HG03045 (cell line): Measurements from ENCODE around the gene CALD1.

Experiments used
- ATAC-seq: cut with Tn5 transposase; IDR thresholded peaks from one replicate; pipeline ENCODE4 v1.9.1; 2021; ENCODE audit warnings: mild to moderate bottlenecking, moderate library complexity; ENCODE audit not compliant: unreplicated experiment

CALD1 gene

GRCh38 chr7:134891696-134892678, 112.6 kb downstream of the CALD1 start:
- no peak for ATAC-seq

DNA sequence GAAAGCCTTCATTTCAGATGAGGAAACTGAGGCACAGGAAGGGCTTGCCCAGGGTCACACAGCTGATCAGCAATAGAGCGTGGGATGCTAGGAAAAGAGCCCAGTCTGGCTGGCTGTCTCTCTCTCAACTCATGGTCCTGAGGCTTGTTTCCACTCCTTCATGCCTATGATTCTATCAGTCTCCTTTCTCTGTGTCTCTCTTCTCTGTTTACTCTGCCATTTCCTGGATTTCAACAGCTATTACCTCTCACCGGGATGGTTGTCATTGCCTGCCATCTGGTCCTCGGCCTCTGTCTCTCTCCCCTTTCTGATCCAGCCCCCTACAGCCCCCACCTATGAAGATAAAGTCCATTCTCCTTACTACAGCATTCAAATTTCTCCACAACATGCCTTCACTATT, 113.5 kb downstream of the CALD1 start:
- no peak for ATAC-seq

- no peak for ATAC-seq
Measured at GRCh38 chr7:134893920-134894319, 114.5 kb downstream of the CALD1 start.

DNA sequence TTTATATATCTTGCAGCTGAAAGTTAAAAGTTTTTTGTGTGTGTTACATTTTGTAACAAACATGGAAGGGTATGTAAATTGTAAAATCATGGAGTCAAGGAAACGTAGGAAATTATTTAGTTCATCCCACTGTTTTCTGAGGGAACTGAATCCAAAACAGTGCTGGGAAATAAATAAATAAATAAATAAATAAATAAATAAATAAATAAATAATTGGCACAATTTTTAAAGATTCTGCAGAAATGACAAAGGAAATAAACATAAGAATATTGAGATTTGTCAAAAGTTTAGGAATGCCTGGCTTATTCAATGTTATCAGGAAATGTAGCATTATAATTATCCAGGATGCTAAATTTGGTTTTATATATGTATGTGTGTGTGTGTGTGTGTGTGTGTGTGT, 115.5 kb downstream of the CALD1 start:
- no peak for ATAC-seq

- ATAC-seq: no peak
Measured at GRCh38 chr7:134896073-134896472, 116.6 kb downstream of the CALD1 start.

GRCh38 chr7:134897936-134898335, 118.5 kb downstream of the CALD1 start:
- ATAC-seq: no peak

- no peak for ATAC-seq
Measured at GRCh38 chr7:134899729-134900128, 120.3 kb downstream of the CALD1 start.

GRCh38 chr7:134900166-134900982, 120.9 kb downstream of the CALD1 start:
- peak; percentile 78 for ATAC-seq

DNA sequence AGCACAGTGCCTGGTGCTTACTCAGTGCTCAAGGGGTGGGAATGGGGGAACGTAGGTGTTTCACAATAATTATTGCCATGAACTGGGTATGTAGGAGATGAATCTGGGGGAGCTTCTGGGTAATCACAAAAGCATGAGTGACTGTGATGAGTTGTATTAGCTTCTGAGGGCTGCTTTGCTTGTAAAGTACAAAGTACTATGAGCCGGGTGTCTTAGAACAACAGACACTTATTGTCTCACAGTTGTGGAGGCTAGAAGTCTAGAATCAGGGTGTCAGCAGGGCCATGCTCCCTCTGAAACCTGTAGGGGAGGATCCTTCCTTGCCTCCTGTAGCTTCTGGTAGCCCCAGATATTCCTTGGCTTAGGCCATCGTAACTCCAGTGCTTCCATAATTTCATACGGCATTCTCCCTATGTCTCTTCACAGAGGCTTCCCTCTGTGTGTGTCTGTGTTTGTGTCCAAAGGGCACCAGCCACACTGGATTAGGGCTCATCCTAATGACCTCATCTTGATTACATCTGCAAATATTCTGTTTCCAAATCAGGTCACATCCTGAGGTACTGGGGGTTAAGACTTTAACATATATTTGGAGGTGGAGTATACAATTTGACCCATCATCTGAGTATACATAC, 122.1 kb downstream of the CALD1 start:
- no peak for ATAC-seq

- no peak for ATAC-seq
Measured at GRCh38 chr7:134902058-134902457, 122.6 kb downstream of the CALD1 start.

DNA sequence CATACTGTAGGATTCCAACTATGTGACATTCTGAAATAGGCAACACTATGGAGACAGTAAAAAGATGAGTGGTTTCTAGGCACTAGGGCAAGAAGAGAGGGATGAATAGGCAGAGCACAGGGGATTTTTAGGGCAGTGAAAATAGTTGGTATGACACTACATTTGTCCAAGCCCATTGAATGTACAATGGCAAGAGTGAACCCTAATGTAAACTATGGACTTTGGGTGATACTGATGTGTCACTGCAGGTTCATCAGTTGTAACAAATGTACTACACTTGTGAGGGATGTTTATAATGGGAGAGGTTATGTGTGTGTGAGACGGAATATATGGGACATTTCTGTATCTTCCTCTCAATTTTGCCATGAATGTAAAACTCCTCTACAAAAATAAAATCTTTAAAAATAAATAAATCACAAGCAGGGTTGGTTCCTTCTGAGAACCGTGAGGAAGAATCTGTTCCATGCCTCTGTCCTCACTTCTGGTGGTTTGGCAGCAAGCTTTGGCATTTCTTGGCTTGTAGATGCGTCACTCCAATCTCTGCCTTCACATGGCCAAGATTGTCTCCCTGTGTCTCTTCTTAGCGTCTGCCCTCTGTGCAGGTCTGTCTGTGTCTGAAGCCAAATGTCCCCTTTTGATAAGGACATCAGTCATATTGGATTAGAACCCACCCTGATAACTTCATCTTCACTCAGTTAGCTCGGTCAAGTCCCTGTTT, 123.8 kb downstream of the CALD1 start:
- ATAC-seq: no peak

DNA sequence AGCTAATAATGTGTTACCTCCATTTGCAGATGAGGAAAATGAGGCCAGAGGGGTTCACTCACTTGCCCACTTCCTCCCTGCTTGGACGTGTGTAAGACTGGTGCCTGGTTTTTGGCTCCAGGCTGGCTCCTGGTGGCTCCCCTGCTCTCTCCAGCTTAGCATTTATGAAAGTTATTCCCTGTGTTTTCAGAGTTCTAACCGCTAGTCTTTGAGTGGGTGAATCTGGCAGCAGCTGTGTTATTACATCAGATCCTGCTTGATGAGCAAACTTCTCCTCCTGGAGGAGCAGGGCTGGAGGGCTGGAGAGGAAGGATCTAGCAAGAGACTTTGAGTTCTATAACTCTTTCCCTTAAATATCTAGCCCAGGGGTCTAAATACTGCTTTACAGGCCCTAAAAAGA, 125.9 kb downstream of the CALD1 start:
- no peak for ATAC-seq

DNA sequence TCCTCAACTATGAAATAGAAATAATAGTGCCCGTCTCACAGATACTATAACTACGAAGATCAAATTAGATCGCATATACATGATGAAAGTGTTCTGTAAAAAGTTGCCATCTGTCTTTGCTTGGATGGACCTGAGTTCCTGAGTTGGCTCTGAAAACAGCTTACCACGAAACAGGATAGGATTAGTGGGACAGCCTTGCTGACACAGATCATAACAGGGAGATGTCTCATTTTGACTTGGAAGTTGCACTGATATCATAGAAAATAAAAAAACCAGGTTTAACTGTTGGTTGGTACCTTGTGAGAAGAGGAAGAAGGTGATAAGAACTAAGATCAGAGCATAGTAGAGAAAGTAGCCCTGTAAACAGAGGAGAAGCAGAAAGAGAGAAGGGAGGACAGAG, 127.6 kb downstream of the CALD1 start:
- ATAC-seq: no peak

- no peak for ATAC-seq
Measured at GRCh38 chr7:134907639-134908038, 128.2 kb downstream of the CALD1 start.

- ATAC-seq: no peak
Measured at GRCh38 chr7:134908289-134908688, 128.9 kb downstream of the CALD1 start.

- no peak for ATAC-seq
Measured at GRCh38 chr7:134910214-134910890, 130.9 kb downstream of the CALD1 start.

DNA sequence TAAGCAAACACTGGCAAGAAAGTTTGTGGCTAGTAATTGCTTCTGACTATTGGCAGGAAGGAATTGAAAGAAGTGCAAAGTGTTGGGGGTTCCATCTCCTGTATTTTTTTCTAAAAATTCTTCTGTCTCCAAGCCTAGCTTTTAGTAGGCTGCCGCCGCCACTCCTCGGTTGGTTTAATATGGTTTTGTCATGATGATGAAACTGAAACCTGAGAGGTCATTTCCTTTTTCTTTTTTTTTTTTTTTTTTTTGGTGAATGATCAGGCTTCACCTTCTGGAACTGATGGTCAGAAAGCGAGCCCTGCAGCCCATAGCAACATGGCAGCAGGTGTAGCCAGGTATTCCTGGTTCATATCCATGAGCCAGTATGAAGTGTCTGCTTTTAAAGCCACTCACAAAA, 131.5 kb downstream of the CALD1 start:
- no peak for ATAC-seq

- no peak for ATAC-seq
Measured at GRCh38 chr7:134916171-134916883, 136.9 kb downstream of the CALD1 start.

GRCh38 chr7:134919240-134919641, 139.8 kb downstream of the CALD1 start:
- ATAC-seq: no peak
